ENCODE measurements around the gene C1QB. TPM values are rescaled to one million over a fixed set of nuclear protein-coding genes. Genes with fewer than 3 reads are reported as not detected.

Gene C1QB
- total and polyA plus RNA-seq, 9 of the 15 experiments (the other 6 are each of a cell fraction or from before 2014, with no cell fraction given): 0.55 TPM; not detected in 8

GRCh38 chr1:22635436-22635835 lies 17.6 kb upstream of the C1QB start:
- Histone ChIP-seq H3K9me1 (ENCODE audit: control insufficient read depth, insufficient read depth, low read length) (no peaks in the 10 kb centered on the region), H3K79me2 (ENCODE audit: control insufficient read depth, insufficient read depth, low read length) (no peaks in the 10 kb centered on the region), H3K27ac (ENCODE audit: extremely low read depth, low read depth, low read length) (no peak overlapping the region), H3K36me3 (ENCODE audit: control insufficient read depth, insufficient read depth, low read length) (no peaks in the 10 kb centered on the region), H3K9ac (ENCODE audit: insufficient read depth in 1 of 2, low read depth in 2 of 2, low read length in 2 of 2) (no peak overlapping the region), H3K4me3 (no peak overlapping the region), H3K4me2 (ENCODE audit: insufficient read depth, low read length) (no peak overlapping the region), H2AFZ (ENCODE audit: low read depth, low read length) (no peak overlapping the region), H3K4me1 (replicated peaks in 1 of 2; ENCODE audit: control insufficient read depth in 2 of 2, insufficient read depth in 2 of 2, low read length in 2 of 2) (peaks cover 0 to 10% of the 10 kb centered on the region in 2 experiments; a peak in 3 of 5 replicates), H4K20me1 (replicated peaks; ENCODE audit: control insufficient read depth, insufficient read depth, low read length) (peaks cover 12% of the 10 kb centered on the region; the same call in 1 of the 2 replicates), H3K27me3 (ENCODE audit: control insufficient read depth in 2 of 2, insufficient read depth in 2 of 2, low read length in 2 of 2) (peaks cover 8 to 33% of the 10 kb centered on the region in 2 experiments; a peak in 4 of 5 replicates), H3K9me3 (replicated peaks; ENCODE audit: control insufficient read depth, insufficient read depth, low read depth, low read length) (no peaks in the 10 kb centered on the region)
- ChIA-PET POLR2A (no interaction called here), CTCF (ENCODE audit: low intra/inter-chr PET ratio) (no interaction called here)
- in situ Hi-C loops (cut with MboI) (no loop called here), intact Hi-C loops (cut with micrococcal nuclease) (no loop called here)
- 0% methylated on average over 7 of the region's 7 CpGs for WGBS (ENCODE audit: insufficient coverage, low coverage, missing lambda C conversion rate)
- FAIRE-seq (no peak), DNase-seq (ENCODE audit: extremely low read depth in 1 of 4, low spot score in 3 of 4) (no peak), ATAC-seq (no peak)
- no TSS peak for BruUV-seq (replicated peaks)
- TF ChIP-seq ZNF140 (CRISPR knock-in tag; IDR thresholded peaks at IDR 0.05) (no peak), ZKSCAN8 (CRISPR knock-in tag; IDR thresholded peaks at IDR 0.05) (no peak), HSF4 (CRISPR knock-in tag; IDR thresholded peaks at IDR 0.05; ENCODE audit: borderline replicate concordance) (no peak), ADNP (tag; IDR thresholded peaks at IDR 0.05) (no peak), XRCC3 (IDR thresholded peaks at IDR 0.05) (no peak)

- Histone ChIP-seq H3K9me3 (replicated peaks; ENCODE audit: control insufficient read depth, insufficient read depth, low read depth, low read length) (no peaks in the 10 kb centered on the region), H4K20me1 (replicated peaks; ENCODE audit: control insufficient read depth, insufficient read depth, low read length) (peaks cover 15% of the 10 kb centered on the region; the same call in 1 of the 2 replicates), H3K4me3 (no peak within 1 kb of the TSS), H3K36me3 (ENCODE audit: control insufficient read depth, insufficient read depth, low read length) (no peaks in the 10 kb centered on the region), H3K27ac (ENCODE audit: extremely low read depth, low read depth, low read length) (no peak within 1 kb of the TSS), H3K9ac (ENCODE audit: insufficient read depth in 1 of 2, low read depth in 2 of 2, low read length in 2 of 2) (no peak within 1 kb of the TSS), H3K9me1 (ENCODE audit: control insufficient read depth, insufficient read depth, low read length) (no peaks in the 10 kb centered on the region), H3K4me2 (ENCODE audit: insufficient read depth, low read length) (no peak within 1 kb of the TSS), H3K4me1 (replicated peaks in 1 of 2; ENCODE audit: control insufficient read depth in 2 of 2, insufficient read depth in 2 of 2, low read length in 2 of 2) (peaks cover 0 to 10% of the 10 kb centered on the region in 2 experiments; a peak in 3 of 5 replicates), H2AFZ (ENCODE audit: low read depth, low read length) (no peak within 1 kb of the TSS), H3K27me3 (ENCODE audit: control insufficient read depth in 2 of 2, insufficient read depth in 2 of 2, low read length in 2 of 2) (peaks cover 4 to 34% of the 10 kb centered on the region in 2 experiments; a peak in 3 of 5 replicates), H3K79me2 (ENCODE audit: control insufficient read depth, insufficient read depth, low read length) (no peaks in the 10 kb centered on the region)
- 2% methylated on average over 4 of the region's 5 CpGs for WGBS (ENCODE audit: insufficient coverage, low coverage, missing lambda C conversion rate)
- ATAC-seq (no peak), FAIRE-seq (no peak), DNase-seq (ENCODE audit: extremely low read depth in 1 of 4, low spot score in 3 of 4) (no peak)
- intact Hi-C loops (cut with micrococcal nuclease) (no loop called here), in situ Hi-C loops (cut with MboI) (no loop called here)
- ChIA-PET POLR2A (interaction anchor here (0.6 to 1.3 kb wide), 8 partner anchors 10 to 285 kb away, joined by 3 to 5 read pairs (median 4); no protein-coding TSS in a partner anchor), CTCF (ENCODE audit: low intra/inter-chr PET ratio) (no interaction called here)
- no TSS peak for BruUV-seq (replicated peaks)
- TF ChIP-seq ZNF609 (CRISPR knock-in tag; IDR thresholded peaks at IDR 0.05; ENCODE audit: borderline replicate concordance): no peak
- TF ChIP-seq DNMT1 (IDR thresholded peaks at IDR 0.05): no peak
- TF ChIP-seq NEUROD1 (IDR thresholded peaks at IDR 0.05; ENCODE audit: borderline replicate concordance, low read depth, low read length, partially characterized antibody): no peak
- no peak for TF ChIP-seq HOMEZ (CRISPR knock-in tag; IDR thresholded peaks at IDR 0.05)
- no peak for TF ChIP-seq TAF1 (IDR thresholded peaks at IDR 0.05; ENCODE audit: control insufficient read depth, extremely low read depth, insufficient read depth, low read length, severe bottlenecking)
Observed at GRCh38 chr1:22636353-22636752, 16.7 kb upstream of the C1QB start, which contains the start of gene C1QA. C1QA (plus strand) TSS chr1:22636628; CDS start chr1:22637617, 989 bp downstream.

Measured in K562 (cell line).